NCI-H345 treated with DMSO at 0.1 percent for 48 hours (cell line): Measurements from ENCODE around the gene KCNG2.

Source experiments
- DNase-seq: peaks from one replicate; lab custom pipeline; 2025; ENCODE audit not compliant: unreplicated experiment; lab: John Stamatoyannopoulos, UW

Gene KCNG2

DNA sequence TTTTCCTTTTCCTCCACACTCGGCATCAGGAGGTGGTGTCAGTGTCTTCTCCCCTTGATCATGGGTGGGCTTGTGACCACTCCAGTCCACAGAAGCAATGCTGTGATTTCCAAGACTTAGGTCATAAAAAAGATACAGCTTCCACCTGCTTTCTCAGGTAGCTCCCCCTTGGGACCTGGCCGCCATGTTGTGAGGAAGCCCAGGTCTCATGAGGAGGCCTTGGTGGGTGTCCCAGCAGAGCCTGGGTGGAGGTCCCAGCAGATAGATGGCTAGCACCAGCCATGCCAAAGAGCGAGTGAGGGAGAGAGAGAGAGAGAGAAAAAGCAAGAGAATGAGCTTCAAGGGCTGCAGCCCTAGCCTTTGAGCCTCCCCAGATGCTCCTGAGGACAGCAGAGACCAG, 137.8 kb downstream of the KCNG2 start:
- DNase-seq, result no peak

DNA sequence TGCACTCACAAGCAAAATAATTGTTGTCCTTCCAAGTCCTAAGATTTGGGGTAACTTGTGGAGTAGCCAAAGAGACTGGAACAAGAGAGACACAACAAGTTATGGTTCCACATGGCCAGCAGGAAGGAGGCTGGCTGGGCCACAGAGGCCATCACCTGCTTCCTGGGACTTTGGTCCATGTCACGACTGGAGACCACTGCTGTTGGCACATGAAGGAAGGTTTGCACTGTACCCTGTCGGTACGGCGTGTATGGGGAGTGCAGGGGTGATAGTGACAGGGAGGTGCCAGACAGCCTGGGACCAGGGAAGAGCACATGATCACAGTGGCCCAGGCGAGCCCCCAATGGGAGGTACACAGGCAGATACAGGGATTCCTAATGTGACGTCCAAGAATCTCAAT, 138.2 kb downstream of the KCNG2 start:
- DNase-seq, result no peak

DNA sequence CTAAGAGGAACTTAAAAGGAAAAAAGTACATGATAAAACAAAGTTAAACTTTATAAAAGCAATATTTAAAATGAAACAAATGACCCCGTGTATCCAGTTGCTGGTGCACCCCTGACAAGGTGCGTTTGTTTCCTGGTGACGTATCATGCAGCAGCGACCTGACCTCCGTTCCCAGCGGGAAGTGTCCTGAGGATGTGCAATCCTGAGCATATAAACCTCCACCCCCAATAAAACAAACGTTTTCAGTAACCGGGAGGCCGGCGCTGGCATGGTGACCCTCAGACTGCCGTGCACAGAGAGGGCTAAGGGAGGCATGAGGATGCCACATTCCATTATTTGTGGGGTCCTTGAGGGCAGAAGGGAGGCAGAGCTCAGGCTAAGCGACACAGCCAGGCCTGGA, 138.9 kb downstream of the KCNG2 start:
- no peak for DNase-seq

DNA sequence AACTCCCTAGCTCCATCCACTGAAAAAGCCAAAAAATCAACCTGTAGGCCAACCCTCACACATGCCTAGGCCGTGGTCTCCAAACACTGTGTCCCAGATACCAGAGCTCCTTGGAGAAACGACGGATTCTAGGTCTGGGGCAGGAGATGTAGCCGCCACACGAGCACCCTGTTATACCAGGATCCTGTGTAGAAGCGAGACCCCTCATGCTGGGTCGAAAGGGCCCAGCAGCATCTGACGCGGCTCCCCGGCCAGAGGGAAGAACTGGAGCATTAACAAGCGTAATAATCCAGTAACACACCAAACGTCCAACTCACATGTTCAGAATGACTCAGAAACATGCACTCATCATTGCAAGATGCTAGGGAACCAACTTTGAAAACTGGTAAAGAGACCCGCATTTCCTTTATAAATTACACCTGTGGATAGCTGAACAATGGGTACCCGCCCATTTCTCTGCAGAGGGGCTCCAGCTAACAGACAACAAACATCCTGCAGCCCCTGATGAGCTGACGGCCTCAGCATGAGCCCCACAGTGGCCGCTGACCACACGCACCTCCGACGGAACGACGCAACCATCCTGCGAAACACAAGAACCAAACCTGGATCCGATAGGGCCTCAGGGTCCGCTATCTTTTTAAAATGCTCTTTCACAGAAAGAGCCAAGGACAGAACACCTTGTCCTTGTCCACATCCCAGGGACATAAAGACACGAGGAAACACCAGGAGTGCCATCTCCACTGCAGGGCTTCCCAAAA, 139.5 kb downstream of the KCNG2 start:
- DNase-seq, result no peak

DNA sequence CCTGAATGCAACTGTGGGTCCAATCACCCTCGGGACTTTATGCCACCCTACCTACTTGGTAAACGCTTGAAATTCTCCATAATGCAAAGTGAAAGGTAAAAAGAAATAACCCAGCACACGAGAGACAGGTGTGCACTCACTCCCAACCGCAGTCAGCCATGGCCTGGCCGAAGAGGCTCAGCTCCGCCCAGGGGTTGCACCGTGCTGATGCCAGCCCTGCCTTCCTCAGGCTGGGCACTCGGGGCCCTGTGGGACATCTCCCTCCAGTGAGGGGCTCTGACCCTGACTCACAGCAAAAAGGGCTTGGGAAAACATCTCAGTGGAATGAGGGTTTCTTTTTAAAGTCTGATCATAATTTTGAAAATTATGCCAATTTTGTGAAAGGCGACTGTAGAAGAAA, 140.5 kb downstream of the KCNG2 start:
- DNase-seq, result no peak

DNA sequence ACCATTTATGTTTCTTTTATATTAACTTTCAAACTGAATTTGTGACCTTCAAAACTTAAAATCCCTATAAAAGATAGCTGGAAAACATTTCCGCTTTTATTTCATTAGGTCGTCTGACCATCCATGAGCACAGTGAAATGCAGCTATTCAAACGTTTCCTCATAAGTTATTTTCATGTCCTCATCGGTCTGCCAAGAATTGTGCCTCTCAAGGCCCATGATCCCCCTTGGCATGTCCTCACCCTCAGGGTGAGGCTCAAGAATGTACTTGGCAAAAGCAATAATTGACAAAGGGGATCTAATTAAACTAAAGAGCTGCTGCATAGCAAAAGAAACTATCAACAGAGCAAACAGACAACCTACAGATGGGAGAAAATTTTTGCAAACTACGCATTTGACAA, 141.4 kb downstream of the KCNG2 start:
- no peak for DNase-seq

DNA sequence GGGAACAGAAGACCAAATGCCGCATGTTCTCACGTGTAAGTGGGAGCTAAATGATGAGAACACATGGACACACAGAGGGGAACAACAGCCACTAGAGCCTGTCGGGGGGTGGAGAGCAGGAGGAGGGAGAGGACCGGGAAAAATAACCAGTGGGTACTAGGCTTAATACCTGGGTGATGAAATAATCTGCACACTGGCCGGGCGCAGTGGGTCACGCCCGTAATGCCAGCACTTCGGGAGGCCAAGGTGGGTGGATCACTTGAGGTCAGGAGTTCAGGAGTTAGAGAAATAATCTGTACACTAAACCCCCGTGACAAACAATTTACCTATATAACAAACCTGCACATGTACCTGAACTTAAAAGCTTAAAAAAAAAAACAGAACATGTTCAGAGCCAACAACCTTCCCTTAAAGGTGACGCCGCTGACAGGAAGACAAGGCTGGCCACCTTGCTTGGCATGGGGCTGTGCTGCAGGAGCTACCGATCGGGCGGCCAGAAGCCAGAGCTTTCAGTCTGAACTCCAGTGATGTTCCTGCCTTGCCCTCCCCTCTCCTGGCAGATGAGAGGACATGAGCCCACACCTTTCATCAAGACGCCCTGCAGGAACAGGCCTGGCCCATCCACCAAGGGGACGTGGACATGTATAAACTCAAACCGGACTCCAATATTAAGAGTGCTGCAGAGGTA, 142.5 kb downstream of the KCNG2 start:
- DNase-seq, result no peak

DNA sequence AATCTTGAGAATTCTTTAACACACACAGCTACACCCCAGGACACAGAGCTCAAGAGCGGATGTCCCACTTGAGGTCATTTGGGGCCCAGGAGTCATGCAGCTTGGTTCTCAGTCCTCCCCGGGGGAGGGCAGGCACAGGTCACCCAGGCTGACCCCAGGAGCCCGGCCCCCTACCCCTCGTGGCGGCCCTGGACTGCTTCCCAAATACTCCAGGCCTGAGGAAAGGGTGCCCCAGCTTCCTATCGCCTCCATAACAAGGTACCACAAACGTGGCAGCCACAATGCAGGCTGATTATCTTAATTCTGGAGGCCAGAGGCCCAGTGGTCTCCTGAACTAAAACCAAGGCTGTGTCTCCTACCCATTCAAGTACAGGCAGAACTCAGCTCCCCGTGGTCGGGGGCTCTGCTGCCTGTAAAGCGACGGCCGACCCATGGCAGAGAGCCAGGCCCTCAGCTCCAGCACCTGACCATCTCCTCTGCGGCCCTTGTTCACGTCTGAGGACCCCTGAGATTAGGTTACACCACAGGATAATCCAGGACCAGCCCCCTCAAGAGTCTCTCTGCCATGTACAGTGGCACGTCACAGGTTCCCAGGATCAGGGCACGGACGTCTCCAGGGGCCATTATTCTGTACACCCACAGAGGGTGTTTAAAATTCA, 143.2 kb downstream of the KCNG2 start:
- DNase-seq, result no peak

DNA sequence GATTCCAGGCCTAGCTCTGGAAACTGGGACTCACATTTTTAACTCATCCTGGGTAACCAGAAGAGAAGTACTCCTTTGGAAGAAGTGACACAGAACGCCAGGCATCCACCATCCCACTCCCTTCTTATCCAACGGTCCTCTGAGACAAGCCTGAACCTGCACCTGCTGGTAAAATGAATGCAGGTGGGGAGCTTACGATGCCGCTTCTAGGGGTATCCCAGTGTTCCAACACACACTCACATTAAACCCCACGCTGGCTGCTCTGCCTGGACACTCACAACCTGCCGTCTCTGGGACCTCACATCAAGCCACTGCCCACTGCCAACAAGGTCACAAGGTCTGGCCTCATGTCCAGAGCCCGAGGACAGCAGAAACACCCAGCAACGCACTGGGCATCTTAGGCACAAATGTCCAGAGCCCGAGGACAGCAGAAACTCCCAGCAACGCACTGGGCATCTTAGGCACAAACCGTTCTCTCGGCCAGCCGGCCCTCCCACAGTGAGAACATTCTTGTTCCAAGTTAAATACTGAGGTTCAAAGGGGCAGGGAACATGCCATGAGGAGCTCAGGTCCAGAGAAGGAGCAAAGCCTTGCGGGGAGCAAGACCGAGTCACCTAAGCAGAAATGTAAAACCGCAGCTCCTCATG, 143.9 kb downstream of the KCNG2 start:
- no peak for DNase-seq

DNA sequence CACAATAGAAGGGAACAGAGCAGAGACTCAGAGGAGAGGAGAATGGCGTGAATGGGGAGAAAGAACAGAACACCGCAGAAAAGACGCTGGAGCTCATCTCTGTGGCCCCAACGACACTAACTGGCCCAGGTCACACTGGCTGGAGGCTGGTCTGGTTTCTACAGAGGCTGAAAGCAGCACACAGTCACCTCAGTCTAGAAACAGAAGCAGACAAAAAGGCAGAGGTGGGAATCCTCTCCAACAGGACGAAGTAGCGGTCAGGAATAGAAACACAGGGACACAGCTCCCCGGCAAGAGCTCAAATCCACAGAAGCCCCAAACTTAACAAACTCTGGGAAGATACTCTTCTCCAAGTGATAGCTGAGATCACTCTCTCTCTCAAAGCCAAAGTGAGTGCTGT, 144.5 kb downstream of the KCNG2 start:
- DNase-seq, result no peak

DNA sequence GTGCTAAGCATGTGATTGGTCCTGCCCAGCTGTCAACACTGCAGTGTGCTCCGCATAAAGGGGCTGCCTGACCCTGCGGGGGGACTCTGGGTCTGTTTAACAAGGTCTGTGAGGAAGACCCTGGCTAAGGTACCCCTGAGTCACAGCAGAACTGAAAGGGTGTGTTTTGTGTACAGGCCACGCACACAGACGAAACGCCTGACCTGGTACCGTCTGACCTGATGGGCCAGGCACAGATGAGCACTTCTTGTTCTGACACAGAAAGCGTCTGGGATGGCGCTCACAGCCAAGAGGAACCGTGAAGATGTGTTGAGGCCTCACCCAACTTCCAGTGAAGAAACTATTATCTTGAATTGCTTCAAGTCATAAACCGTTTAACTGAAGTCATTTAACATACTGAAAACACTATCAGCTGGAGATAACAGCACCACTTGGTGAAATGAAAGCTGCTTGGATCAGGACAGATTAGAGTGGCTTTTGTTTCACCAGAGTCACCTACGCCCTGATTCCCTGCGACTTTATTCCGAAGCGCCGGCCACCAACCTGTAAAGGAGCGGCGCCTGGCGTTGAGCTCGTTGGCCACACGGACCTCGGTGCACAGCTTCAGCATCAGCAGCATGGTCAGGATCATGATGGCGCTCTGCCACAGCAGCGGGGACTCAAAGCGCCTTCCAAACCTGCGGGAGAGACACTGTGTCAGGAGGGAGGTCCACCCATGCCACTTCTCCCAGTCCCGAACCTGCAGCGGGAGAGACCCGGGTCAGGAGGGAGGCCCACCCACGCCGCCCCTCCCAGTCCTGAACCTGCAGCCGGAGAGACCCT, 145.3 kb downstream of the KCNG2 start:
- DNase-seq, result no peak

DNA sequence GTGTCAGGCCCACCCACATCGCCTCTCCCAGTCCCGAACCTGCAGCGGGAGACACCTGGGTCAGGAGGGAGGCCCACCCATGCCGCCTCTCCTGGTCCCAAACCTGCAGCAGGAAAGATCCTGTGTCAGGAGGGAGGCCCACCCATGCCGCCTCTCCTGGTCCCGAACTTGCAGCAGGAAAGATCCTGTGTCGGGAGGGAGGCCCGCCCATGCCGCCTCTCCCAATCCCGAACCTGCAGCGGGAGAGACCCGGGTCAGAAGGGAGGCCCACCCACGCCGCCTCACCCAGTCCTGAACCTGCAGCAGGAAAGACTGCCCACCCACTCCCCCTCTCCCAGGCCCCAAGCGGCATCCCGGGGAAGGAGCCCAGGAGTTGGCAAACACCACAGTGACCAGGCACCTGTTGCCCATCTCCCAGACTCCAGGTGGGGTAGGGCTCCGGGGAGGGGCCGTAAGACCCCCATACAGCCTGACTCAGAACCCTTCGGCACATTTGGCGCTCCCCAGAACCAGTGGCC, 145.9 kb downstream of the KCNG2 start:
- no peak for DNase-seq

DNA sequence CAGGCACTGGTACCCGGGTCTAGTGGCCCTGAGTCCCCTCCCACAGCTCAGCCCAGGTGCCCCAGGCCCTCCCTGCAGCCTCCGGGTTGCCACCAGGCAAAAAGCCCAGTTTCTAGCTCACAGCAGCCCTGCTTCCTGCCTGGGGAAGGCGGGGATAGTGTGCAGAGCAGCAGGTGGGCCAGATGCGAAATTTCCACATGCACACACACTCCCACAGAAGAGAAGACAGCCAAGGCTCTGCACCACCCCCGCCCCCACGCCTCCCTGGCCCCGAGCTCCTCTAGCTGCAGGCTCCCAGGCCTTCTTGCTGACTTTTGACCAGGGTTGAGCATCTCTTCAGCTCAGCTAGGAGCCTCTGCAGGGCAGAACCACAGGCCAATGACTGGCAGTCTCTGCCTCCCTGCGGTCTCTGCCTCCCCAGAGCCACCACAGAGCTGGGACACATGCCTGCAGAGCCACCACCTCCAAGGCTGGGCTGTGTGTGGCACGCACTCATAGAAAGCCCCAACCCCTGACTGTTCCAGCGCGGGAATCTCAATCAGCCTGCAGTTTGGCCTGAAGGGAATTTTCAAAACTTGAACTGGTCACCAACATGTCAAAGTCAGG, 146.5 kb downstream of the KCNG2 start:
- no peak for DNase-seq

DNA sequence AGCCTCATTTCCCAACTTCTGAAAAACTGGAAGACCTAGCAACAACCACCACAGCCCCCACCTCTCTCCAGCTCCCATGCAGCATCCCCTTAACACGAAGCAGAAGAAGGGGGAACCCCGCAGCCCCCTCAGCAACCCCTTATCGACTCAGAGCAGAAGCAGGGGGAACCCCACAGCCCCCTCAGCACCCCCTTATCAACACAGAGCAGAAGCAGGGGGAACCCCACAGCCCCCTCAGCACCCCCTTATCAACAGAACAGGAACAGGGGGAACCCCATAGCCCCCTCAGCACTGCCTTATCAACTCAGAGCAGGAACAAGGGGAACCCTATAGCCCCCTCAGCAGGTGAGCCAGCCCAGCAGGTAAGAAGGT, 147.0 kb downstream of the KCNG2 start:
- no peak for DNase-seq

DNA sequence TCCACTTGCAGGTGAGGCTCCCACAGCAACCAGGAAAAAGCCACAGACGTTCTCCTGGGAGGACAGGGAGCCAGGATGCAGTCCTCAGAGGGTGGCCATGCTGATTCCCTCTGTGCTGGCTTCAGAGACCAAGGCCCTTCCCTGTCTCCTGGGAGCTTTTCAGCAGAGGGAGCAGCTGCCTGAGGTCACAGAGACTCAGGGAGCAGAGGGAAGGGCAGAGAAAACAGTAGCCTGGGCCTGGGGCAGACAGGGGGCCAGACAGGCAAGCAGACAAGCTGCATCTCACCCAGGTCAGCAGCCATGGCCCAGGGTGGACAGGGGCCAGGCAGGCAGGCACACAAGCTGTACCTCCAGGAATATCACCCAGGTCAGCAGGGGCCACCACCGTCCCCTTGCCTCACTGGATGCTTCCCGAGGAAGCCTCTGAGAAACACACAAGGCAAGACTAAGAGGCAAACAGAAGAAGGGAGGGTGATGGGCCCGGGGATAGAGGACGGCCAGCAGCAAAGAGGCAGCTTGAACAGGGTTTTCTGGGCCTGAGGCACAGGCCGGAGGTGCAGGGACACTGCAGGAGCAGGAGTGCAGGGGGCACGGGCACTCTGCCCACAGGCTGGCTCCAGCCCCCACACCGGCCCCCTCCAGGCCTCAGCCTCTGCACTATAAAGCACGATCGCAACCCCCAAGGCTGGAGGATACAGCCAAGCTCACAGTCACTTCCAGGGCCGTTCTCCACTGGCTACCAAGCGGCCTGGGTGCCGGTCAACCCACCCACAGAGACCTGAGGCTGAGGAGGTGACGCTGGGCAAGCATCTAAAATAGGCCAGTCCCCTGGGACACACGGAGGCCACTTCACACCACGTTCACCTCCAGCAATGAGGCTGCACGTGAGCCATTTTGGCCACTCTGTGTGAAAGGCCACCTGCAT, 147.6 kb downstream of the KCNG2 start:
- DNase-seq, result no peak

DNA sequence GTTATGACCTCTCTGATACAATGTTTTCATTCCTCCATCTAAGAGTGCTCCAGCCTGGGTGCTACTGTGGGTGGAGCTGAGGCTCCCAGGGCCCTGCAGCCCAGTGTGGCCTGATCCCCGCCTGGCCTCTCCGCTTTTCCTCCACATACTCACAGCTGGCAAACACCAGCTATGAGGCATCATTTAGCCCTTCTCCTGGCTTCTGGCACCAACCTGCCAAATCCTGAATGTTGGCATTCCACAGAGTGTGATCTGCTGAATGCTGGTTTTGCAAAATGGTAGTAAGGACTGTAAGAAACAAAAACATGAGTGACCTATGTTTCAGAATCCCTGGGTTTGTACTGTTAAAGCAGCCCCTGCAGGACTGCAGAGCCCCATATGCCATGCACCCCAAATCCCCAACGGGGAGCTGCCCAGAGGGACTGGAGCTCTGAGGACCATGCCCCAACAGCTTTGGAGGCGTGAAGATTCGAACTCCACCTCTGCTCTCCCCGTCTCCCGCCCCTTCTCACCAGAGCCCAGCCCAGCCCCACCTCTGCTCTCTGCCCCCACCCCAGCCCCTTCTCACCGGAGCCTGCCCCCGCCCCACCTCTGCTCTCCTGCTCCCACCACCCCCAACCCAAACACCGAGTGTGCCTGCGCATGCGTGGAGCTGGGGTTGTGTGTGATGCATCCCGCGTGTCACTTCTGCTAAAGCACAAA, 149.5 kb downstream of the KCNG2 start:
- DNase-seq, result no peak

DNA sequence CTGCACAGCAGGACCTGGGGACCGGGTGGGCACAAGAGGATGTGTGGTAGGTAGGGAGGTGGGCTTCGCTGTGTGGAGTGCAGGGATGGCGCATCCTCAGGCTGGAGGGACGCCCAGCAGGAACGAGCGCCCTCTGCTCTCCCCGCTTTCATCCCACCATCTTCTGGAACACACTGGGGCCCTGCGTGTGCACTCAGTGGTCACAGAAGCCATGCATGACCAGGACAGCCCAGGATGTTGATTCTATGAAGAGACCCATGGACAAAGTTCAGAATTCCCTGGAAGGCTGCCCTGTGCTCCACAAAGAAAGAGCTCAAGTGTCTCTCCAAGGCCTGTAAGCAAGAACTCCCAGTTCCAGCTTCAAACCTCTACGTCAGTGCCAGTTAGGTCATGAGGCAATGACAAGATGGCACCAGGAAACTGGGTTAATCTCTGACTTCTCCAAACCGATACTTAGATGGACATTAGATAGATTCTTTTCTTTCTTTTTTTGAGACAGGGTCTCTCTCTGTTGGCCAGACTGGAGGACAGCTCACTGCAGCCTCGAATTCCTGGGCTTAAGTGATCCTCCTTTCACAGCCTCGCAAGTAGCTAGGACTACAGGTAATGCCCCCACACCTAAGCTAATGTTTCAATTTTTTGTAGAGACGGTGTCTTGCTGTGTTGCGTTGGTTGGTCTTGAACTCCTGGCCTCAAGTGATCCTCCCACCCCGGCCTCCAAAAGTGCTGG, 150.3 kb downstream of the KCNG2 start:
- DNase-seq, result no peak
